Mesothelial cell of epicardium (in vitro differentiated cells): ENCODE results near the gene PLAAT5. TPM values are rescaled to one million over a fixed set of nuclear protein-coding genes. Genes with fewer than 3 reads are reported as not detected.

Source experiments
- DNase-seq, 2 experiments: peaks; one replicate each; pipeline ENCODE4 v3.0.0; 2021; ENCODE audit warnings: low spot score in 2 of 2; ENCODE audit not compliant: unreplicated experiment in 2 of 2
- H3K27ac Mint-ChIP-seq: 2 replicates; pipeline ENCODE4 v1.8.0; 2021; ENCODE audit warnings: mixed read lengths
- H3K27me3 Mint-ChIP-seq: 2 replicates; pipeline ENCODE4 v1.8.0; 2021; ENCODE audit warnings: low read depth, mixed read lengths
- H3K36me3 Mint-ChIP-seq: 2 replicates; pipeline ENCODE4 v1.8.0; 2021; ENCODE audit warnings: mixed read lengths
- H3K4me1 Mint-ChIP-seq: 2 replicates; pipeline ENCODE4 v1.8.0; 2021; ENCODE audit warnings: mixed read lengths
- H3K4me3 Mint-ChIP-seq: 2 replicates; pipeline ENCODE4 v1.8.0; 2021; ENCODE audit warnings: mild to moderate bottlenecking, moderate library complexity, mixed read lengths
- H3K9me3 Mint-ChIP-seq: 2 replicates; pipeline ENCODE4 v1.8.0; 2021; ENCODE audit warnings: mixed read lengths
- total RNA-seq: library from RNA; stranded (reverse); gene quantifications from 3 replicates; pipeline ENCODE4 v1.2.1, GENCODE V29; 2021
- TF ChIP-seq, protein P1 (sequence below): fragments of 200-600 bp; sonication (generic); IDR thresholded peaks from one replicate; pipeline ENCODE4 v1.5.0; 2021; ENCODE audit warnings: antibody characterized with exemption; ENCODE audit not compliant: unreplicated experiment

The PLAAT5 gene
- total RNA-seq, 1 donor from 2014 or later: 1.9 TPM

DNA sequence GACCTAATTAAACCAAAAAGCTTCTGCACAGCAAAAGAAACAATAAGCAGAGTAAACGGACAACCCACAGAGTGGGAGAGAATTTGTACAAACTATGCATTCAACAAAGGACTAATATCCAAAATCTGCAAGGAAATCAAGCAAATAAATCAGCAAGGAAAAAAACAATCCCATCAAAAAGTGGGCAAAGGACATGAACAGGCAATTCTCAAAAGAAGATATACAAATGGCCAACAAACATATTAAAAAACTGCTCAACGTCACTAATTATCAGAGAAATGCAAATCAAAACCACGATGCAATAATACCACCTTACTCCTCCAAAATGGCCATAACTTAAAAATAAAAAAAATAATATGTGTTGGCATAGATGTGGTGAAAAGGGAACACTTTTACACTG, 5.2 kb downstream of the PLAAT5 start:
- DNase-seq: no peak
- no peak overlapping the region for H3K4me3 Mint-ChIP-seq
- peaks cover 5% of the 10 kb centered on the region for H3K36me3 Mint-ChIP-seq
- H3K9me3 Mint-ChIP-seq: peaks cover 44% of the 10 kb centered on the region
- H3K27me3 Mint-ChIP-seq: peaks cover 11% of the 10 kb centered on the region
- H3K4me1 Mint-ChIP-seq: peaks cover 13% of the 10 kb centered on the region
- H3K27ac Mint-ChIP-seq: no peak overlapping the region
- TF ChIP-seq, protein P1, sequence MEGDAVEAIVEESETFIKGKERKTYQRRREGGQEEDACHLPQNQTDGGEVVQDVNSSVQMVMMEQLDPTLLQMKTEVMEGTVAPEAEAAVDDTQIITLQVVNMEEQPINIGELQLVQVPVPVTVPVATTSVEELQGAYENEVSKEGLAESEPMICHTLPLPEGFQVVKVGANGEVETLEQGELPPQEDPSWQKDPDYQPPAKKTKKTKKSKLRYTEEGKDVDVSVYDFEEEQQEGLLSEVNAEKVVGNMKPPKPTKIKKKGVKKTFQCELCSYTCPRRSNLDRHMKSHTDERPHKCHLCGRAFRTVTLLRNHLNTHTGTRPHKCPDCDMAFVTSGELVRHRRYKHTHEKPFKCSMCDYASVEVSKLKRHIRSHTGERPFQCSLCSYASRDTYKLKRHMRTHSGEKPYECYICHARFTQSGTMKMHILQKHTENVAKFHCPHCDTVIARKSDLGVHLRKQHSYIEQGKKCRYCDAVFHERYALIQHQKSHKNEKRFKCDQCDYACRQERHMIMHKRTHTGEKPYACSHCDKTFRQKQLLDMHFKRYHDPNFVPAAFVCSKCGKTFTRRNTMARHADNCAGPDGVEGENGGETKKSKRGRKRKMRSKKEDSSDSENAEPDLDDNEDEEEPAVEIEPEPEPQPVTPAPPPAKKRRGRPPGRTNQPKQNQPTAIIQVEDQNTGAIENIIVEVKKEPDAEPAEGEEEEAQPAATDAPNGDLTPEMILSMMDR: no peak

DNA sequence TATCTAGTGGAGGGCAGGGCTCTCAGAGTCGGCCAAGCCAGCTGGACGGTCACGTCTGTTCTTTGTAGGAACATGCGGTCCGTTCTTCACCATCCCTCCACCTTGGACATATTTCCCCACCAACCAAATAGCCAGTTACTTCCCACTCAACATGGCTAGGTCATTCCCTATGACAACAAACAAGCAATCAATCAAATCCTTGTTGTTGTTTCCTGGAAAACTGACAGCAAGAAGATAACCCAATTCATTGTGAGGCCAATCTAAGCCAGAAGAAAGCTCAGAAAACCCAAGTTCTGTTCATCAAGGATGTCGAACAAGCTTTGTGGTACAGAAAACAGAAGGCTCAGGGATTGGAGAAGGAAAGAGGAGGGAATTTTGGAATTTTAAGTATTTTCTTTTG, 10.9 kb downstream of the PLAAT5 start:
- no peak for DNase-seq
- no peaks in the 10 kb centered on the region for H3K27me3 Mint-ChIP-seq
- H3K4me3 Mint-ChIP-seq: no peak overlapping the region
- peaks cover 44% of the 10 kb centered on the region for H3K9me3 Mint-ChIP-seq
- TF ChIP-seq, protein P1: no peak
- no peak overlapping the region for H3K27ac Mint-ChIP-seq
- peaks cover 2% of the 10 kb centered on the region for H3K36me3 Mint-ChIP-seq
- no peaks in the 10 kb centered on the region for H3K4me1 Mint-ChIP-seq

DNA sequence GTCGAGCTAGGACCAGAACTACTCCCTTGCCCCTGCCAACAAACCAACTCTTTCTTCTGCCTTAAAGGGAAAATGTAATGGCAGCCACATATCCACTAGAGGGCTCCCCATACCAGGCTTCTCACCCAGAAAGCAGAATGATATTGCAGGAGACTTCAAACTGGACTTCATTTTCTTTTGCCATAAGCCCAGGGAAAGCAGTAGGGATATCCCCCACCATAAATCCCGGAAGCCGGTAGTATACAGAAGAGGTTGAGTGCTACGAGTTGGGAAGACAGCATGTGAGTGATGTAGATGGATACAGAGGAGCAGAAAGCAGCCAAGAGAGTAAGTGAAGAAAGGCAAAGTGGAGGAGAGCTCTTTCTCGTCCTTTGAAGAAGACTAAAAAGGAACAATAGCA, 12.1 kb downstream of the PLAAT5 start:
- Mint-ChIP-seq H3K36me3 (peaks cover 2% of the 10 kb centered on the region), H3K27me3 (no peaks in the 10 kb centered on the region), H3K27ac (no peak overlapping the region), H3K9me3 (peaks cover 40% of the 10 kb centered on the region), H3K4me3 (no peak overlapping the region), H3K4me1 (no peaks in the 10 kb centered on the region)
- peak in 1 of 2 experiments; percentile 54 for DNase-seq
- TF ChIP-seq, protein P1: peak; percentile 79

DNA sequence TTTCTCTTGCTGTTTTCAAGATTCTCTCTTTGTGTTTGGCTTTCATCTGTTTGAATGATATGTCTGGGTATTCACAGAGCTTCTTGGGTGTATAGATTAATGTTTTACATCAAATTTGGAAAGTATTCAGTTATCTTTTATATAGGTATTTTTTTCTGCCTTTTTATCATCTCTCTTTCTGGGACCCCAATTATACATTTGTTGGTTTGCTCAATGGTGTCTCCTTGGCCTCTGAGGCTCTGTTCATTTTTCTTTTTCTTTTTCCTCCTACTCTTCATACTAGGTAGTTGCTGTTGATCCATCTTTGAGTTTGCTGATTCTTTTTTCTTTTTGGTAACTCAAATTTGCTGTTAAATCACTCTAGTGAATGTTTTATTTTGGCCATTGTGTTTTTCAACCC, 14.3 kb downstream of the PLAAT5 start:
- H3K27ac Mint-ChIP-seq: no peak overlapping the region
- H3K9me3 Mint-ChIP-seq: peaks cover 29% of the 10 kb centered on the region
- TF ChIP-seq, protein P1: no peak
- no peaks in the 10 kb centered on the region for H3K27me3 Mint-ChIP-seq
- DNase-seq: no peak
- peaks cover 2% of the 10 kb centered on the region for H3K36me3 Mint-ChIP-seq
- H3K4me1 Mint-ChIP-seq: no peaks in the 10 kb centered on the region
- H3K4me3 Mint-ChIP-seq: no peak overlapping the region

DNA sequence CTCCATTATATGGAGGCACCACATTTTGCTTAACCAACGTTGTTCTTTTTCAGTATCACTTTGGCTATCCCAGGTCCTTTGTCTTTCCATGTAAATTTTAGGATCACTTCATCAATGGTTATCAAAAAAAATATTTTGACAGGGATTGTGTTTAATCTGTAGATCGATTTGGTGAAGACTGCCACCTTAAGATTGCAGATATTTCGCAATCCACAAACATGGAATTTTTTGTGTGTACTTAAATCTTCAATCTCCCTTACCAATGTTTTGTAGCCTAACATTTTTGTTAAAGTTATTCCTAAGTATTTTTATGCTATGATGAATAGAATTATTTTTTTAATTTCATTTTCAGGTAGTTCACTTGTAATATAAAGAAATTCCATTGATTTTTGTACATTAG, 18.6 kb downstream of the PLAAT5 start:
- H3K36me3 Mint-ChIP-seq: peaks cover 5% of the 10 kb centered on the region

More for the DNA sequence above, 18.6 kb downstream of the PLAAT5 start:
- Mint-ChIP-seq H3K4me1 (no peaks in the 10 kb centered on the region), H3K27me3 (no peaks in the 10 kb centered on the region), H3K27ac (no peak overlapping the region), H3K9me3 (peaks cover 47% of the 10 kb centered on the region), H3K4me3 (no peak overlapping the region)
- TF ChIP-seq, protein P1: no peak
- no peak for DNase-seq
